ENCODE results near the gene GNRH2. TPM values are rescaled to one million over a fixed set of nuclear protein-coding genes. Genes with fewer than 3 reads are reported as not detected.

Gene GNRH2
- total RNA-seq, 4 donors from 2014 or later = 4.6 TPM; not detected in 3

- Histone ChIP-seq H3K9me3 (peaks cover 0 to 7% (median 0%) of the 10 kb centered on the region in 4 donors), H3K4me1 (peaks cover 0 to 19% (median 0%) of the 10 kb centered on the region in 4 donors), H3K4me3 (no peak overlapping the region), H3K36me3 (no peaks in the 10 kb centered on the region), H3K27ac (no peak overlapping the region), H3K27me3 (peaks cover 0 to 90% of the 10 kb centered on the region in 2 donors)
- no peak for DNase-seq (ENCODE audit: low spot score in 2 of 2)
- TF ChIP-seq POLR2A (IDR thresholded peaks at IDR 0.05) = no peak
- no peak for TF ChIP-seq CTCF (IDR thresholded peaks at IDR 0.05)
- TF ChIP-seq EP300 (IDR thresholded peaks at IDR 0.05) = no peak
- 81 to 83% methylated on average over 4 of the region's 4 CpGs for WGBS, 2 donors
Observed at GRCh38 chr20:3077618-3078134, 34.3 kb downstream of the GNRH2 start.

GRCh38 chr20:3080939-3081388 lies 37.5 kb downstream of the GNRH2 start:
- H3K36me3 ChIP-seq = no peaks in the 10 kb centered on the region
- no peak overlapping the region for H3K27ac ChIP-seq
- no peak for TF ChIP-seq CTCF (IDR thresholded peaks at IDR 0.05)
- TF ChIP-seq POLR2A (IDR thresholded peaks at IDR 0.05) = no peak
- no peak for TF ChIP-seq EP300 (IDR thresholded peaks at IDR 0.05)
- no peak overlapping the region for H3K4me3 ChIP-seq
- peaks cover 0 to 28% (median 2%) of the 10 kb centered on the region in 4 donors for H3K4me1 ChIP-seq
- peaks cover 0 to 91% of the 10 kb centered on the region in 2 donors for H3K27me3 ChIP-seq
- peaks cover 0 to 7% (median 0%) of the 10 kb centered on the region in 4 donors for H3K9me3 ChIP-seq
- WGBS, 2 donors = 37 to 40% methylated on average over 6 of the region's 6 CpGs
- peak; percentile 9 to 17 for DNase-seq (ENCODE audit: low spot score in 2 of 2)

GRCh38 chr20:3081641-3082040 lies 38.2 kb downstream of the GNRH2 start:
- H3K36me3 ChIP-seq = no peaks in the 10 kb centered on the region
- H3K9me3 ChIP-seq = peaks cover 0 to 4% (median 0%) of the 10 kb centered on the region in 4 donors
- H3K4me1 ChIP-seq = peaks cover 0 to 28% (median 2%) of the 10 kb centered on the region in 4 donors
- H3K27ac ChIP-seq = no peak overlapping the region
- TF ChIP-seq CTCF (IDR thresholded peaks at IDR 0.05) = no peak
- no peak for TF ChIP-seq POLR2A (IDR thresholded peaks at IDR 0.05)
- no peak for TF ChIP-seq EP300 (IDR thresholded peaks at IDR 0.05)
- WGBS, 2 donors = 86 to 93% methylated on average over 9 to 11 of the region's 11 CpGs
- no peak overlapping the region for H3K4me3 ChIP-seq
- no peak for DNase-seq (ENCODE audit: low spot score in 2 of 2)
- H3K27me3 ChIP-seq = peaks cover 0 to 86% of the 10 kb centered on the region in 2 donors

GRCh38 chr20:3082306-3082951 lies 39.0 kb downstream of the GNRH2 start:
- H3K27me3 ChIP-seq = peaks cover 0 to 80% of the 10 kb centered on the region in 2 donors
- H3K9me3 ChIP-seq = no peaks in the 10 kb centered on the region
- no peaks in the 10 kb centered on the region for H3K36me3 ChIP-seq
- H3K4me3 ChIP-seq = peak overlapping the region in 1 of 4 donors; percentile 34
- whole genome bisulfite sequencing, 2 donors = 4 to 18% methylated on average over 13 to 60 of the region's 71 CpGs
- DNase-seq (ENCODE audit: low spot score in 2 of 2) = no peak
- TF ChIP-seq POLR2A (IDR thresholded peaks at IDR 0.05) = no peak
- TF ChIP-seq EP300 (IDR thresholded peaks at IDR 0.05) = no peak
- no peak for TF ChIP-seq CTCF (IDR thresholded peaks at IDR 0.05)
- H3K27ac ChIP-seq = no peak overlapping the region
- peaks cover 0 to 28% (median 2%) of the 10 kb centered on the region in 4 donors for H3K4me1 ChIP-seq

All from tibial nerve (tissue), 4 donors.